HG03457 (cell line): Measurements from ENCODE around the gene FAM131C.
"Not testable (repeated sequence)": the region's sequence is repeated elsewhere in the genome, so short reads cannot be mapped to it uniquely, and the experiment has no call there.

Experiments
- ATAC-seq: cut with Tn5 transposase; IDR thresholded peaks from one replicate; pipeline ENCODE4 v1.9.1; 2021; ENCODE audit warnings: moderate number of reproducible peaks; ENCODE audit not compliant: unreplicated experiment

FAM131C gene

GRCh38 chr1:16077406-16078245 is 4.2 kb upstream of the FAM131C start:
- no peak for ATAC-seq

- no peak for ATAC-seq
Measured at GRCh38 chr1:16076865-16077238, 3.4 kb upstream of the FAM131C start.

GRCh38 chr1:16076031-16076864 is 2.8 kb upstream of the FAM131C start:
- no peak for ATAC-seq

DNA sequence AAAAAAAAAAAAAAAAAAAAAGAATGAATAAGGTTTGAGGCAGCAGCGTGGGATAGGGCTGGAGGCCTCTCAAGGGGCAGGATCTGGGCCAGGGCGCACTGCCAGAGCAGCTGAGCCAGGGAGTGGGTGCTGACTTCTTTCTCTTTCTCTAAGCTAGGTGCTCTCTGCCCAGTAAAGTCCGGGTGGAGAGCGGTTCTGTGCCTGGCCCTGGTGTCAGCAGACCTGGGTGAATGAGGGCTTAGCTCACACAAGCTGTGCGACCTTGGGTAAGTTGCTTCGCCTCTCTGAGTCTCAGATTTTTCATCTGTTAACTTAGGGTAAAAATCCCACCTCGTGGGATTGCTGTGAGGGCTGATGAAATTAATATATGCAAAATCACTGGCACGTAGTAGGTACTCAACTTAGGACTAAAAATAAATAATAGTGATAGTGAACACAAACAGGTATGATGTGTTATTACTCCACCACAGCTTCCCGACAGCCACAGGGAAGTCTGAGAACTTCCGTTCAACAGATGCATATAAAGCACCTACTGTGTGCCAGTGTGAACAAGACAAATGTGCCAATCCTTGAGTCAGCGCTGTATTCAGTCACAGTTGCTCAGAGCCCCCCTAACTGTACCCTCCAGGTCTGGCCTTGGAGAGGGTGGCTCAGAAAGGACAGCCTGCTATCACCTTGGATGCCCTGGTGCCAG is 2.0 kb upstream of the FAM131C start:
- no peak for ATAC-seq

GRCh38 chr1:16074217-16074616 is 766 bp upstream of the FAM131C start:
- ATAC-seq, result no peak

GRCh38 chr1:16072616-16073484 is 601 bp downstream of the FAM131C start:
- ATAC-seq, result no peak

DNA sequence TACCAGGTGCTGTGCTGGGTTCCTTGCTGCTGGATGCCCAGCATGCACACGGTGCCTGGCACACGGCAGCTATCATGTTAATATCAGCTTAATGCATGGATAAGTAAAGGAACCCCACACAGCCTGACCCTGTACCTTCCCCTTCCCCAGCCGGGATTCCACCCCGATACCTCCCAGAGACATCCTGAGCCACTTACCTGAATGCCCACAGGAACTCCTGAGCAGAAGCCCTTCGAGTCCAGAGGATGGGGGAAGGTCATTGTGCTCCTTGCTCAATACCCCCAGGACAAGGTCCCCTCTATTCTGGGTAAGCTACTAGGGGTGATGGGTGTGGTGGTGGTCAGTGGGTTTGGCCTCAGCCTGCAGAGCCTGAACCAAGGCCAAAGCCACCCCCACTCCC is 1.4 kb downstream of the FAM131C start:
- ATAC-seq, result no peak

DNA sequence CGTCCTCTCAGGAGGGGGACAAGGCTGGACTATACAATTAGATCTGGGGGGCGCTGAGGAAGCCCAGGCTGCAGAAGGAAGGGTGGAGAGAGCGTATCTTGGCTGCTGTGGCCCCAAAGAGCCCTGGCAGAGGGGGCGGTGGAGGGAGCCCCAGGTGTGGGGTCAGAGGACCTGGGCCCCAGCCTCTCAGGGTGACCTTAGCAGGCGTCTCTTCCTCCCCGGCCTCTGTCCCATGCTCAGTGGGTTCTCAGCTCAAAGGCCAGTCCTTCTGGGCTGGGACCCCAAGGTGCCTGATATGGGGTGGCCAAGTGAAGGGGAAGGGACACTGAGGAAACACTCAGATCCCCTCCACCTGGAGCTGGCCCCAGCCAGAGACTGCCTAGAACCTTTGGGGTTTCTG is 1.8 kb downstream of the FAM131C start:
- ATAC-seq, result no peak

DNA sequence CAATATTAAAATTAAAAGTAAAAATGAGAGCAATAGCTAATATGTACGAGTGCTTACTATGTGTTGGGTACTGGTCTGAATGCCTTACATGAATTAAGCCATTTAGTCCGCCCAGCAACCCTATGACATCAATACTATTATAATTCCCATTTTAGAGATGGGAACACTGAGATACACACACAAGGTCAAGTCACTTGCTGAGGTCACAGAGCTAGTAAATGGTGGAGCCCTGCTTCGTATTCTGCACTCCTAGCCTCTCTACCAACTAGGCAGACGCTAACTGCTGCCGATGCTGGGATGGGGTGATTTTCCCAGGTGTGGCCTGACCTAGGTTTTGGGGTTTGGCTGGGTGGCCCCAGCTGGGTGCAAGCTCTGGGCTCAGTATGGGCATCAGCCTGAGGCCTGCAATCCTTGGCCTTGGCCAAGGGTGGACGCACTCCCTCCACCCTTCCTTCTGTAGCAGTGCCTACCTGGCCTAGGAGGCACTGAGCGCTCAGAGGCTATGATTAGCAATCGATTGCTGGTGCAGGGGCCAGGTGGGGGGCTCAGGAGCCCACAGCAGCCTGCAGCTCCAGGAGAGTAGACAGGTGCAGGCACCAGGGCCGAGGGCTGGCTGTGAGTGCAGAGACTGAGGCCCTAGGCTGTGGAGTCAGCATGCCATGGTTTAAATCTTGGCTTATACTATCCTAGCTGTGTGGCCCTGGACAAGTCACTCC is 2.7 kb downstream of the FAM131C start:
- no peak for ATAC-seq

DNA sequence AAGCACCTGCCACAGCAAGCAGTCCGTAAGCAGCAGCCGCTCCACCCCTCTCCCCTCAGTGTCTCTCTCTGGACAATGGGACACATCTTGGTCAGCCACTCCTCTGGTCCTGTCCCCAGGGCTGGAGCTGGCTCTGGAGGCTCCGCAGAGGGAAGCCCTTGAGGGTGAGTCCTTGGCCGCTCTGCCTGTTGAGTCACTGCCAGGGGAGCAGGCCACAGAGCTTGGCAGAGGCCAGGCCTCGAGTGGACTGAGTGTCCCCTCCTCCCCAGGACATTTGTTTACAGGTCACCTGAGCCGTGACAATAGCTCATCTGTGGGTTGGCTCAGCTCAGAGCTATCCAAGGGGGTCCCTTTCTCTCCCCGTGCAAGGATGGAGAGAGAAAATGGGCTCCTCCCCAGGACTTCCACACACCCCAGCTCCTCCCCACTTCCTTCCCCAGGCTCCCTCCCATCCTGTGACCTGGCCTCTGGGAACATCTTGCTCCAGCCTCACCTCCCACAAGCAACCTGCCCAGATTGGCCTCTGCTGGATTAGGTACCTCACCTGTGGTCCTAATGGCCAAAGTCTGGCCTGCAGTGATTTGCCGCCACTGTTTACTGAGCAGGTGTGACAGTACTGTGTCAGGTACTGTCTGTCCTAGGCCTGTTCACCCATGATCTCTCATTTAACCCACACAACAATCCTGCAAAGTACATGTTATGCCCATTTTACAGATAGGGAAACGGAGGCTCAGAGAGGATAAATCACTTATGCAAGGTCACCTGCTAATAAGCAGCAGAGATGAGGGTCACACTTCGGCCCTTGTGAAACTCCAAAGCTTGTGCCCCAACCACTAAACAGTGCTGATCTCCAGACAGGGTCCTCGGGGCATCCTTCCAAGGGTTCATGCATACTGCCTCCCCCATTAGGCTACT is 4.8 kb downstream of the FAM131C start:
- ATAC-seq, result no peak

DNA sequence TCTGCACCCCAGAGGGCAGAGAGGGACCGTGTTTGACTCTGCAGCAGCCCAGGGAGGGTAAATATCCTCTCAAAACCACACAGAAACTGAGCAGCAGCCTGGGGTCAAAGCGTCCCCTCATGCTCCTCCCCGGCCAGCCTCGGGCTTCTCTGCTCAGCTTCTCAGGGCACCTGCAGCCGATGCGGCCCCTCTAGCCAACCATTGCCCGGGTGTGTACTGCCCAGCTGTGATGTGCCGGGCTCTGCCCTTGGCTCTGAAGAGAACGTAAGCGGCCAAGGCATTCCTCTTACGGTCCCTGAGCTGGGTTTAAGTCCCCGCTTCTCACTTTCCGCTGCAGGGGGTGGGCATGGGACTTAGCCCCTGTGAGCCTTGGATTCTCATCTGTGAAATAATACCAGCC is 5.5 kb downstream of the FAM131C start:
- ATAC-seq, result no peak

GRCh38 chr1:16067127-16067768 is 6.2 kb downstream of the FAM131C start:
- ATAC-seq, result no peak

DNA sequence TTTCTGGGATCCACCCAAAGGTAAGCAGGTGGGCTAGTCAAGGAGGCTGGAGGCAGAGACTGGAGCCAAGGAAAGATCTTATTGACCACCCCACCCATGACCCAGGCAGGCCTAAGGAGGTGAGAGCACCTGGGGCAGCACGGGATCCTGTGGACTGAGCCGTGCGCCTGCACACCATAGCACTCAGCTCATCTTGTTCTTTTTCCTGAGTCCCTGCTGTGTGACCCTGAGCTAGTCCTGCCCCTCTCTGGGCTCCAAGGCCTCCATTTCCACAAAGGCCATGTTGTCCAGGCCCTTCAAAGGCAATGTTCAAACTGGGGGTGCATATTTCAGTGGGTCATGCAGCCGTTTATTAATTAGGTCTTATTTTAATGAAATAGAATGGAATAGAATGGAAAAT is 7.2 kb downstream of the FAM131C start:
- ATAC-seq, result no peak

DNA sequence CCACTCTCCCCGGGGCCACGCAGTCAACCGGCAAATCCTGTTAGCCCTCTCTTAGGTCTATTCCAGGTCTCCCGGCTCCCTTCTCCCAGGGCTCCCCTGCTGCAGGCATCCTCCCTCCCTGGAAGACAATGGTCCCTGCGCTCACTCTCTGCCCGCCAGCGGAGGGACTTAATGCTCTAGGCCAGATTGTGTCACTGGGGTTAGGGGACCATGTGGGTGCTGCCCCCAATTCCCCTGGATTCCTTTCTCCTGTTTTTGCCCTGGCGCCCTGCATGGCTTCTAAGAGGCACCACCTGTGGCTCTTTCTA is 8.2 kb downstream of the FAM131C start:
- ATAC-seq, result no peak

DNA sequence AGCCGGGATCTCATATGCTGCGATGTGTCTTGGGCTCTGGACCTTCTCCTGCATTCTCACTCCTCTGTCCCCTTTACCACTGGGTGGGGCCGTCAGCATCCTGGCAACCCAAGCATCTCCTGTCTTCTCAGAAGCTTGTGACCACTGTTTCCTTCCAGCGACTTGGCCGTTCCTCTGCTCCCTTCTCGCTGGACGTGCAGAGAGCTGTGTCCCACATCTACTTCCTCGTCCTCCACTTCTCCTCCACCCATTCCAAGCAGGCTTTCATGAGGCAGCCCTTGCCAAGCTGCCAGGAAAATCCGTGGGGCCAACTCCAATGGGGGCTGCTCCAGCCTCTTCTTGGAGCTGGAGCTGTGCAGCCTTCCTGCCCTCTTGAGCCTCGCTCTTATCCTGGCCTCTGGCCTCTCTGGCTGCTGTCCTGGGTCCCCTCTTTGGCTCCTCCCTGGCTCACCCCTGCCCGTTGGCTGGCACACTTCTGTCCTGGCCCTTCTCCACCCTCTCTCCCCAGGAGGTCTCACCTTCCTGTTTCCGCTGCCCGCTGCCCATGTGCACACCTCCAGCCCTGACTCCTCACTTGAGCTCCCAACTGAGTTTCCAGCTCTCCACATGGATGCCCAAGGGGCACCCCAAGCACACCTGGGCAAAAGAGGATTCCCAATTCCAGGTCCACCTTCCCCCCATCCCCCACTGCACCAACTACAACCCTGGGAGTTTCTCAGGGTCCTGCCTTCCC is 8.7 kb downstream of the FAM131C start:
- no peak for ATAC-seq

DNA sequence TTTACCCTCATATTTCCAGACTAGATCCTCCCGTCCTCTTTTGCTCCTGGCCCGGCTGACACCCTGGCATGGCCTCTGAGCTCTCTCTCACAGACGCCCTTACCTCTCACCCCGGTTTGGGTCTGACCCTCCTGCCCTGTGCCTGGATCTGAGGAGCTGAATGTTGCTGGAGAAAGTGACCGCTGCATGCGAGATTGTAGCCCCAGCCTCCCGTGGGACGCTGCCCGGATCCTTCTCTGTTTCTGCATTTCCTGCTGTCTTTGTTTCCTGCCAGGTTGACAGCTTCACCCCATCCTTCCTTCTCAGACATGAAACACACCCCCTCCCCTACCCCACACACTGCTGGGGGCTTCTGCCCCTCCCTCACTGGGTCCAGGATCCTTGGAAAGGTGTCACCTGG is 9.5 kb downstream of the FAM131C start:
- no peak for ATAC-seq

- no peak for ATAC-seq
Measured at GRCh38 chr1:16063226-16063829, 10.1 kb downstream of the FAM131C start.

DNA sequence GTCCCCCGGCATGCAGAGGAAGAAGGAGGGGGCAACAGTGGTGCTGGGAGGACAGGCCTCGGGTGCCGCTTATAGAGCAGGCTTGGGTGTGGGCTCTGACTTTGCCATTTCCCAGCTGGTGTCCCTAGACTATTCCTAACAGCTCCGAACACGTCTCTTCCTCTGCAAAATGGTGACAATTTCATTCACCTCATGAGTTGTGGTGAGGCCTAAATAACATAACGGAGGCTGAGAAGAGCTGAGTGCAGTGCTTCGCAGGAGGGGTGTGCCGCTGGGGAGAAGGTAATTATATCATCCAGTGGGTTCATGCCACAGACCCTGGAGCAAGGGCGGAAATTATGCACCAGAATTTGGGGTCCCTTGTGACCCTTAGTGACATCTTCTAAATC is 10.8 kb downstream of the FAM131C start:
- not testable (repeated sequence) for ATAC-seq
